ENCODE measurements around the gene RDX. TPM values are rescaled to one million over a fixed set of nuclear protein-coding genes. Genes with fewer than 3 reads are reported as not detected.
A peak's percentile ranks its signal among the peaks of the same experiment; 100 is the strongest.
"Not testable (repeated sequence)": the region's sequence is repeated elsewhere in the genome, so short reads cannot be mapped to it uniquely, and the experiment has no call there.

RDX gene
- total RNA-seq, 4 donors from 2014 or later, result 38.5 to 115 (median 97.7) TPM

DNA sequence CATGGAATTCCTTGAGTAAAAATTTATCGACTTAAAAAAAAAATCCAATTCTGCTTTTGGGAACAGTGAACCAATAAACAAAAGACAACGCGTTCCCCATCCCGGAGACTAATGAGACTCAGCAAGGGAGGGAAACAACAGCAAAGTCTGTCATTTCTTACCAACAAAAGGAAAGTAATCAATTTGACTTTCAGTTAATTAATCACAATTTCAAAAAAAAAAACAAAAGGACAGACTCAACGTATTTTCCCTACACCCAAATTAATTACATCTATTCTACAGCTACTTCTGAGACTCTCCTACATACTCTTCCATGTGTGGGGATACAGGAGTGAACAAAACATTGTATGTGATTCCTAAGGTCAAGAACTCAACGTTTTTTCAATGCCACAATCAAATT is 1.9 kb downstream of the RDX start:
- Histone ChIP-seq H3K27me3 (no peaks in the 10 kb centered on the region), H3K9me3 (no peaks in the 10 kb centered on the region), H3K4me3 (peak overlapping the region in 1 of 2 donors; percentile 87), H3K36me3 (no peaks in the 10 kb centered on the region), H3K27ac (peak overlapping the region in 1 of 2 donors; percentile 92), H3K4me1 (peaks cover 0 to 9% of the 10 kb centered on the region in 2 donors)
- no peak for TF ChIP-seq POLR2A (IDR thresholded peaks at IDR 0.05)
- TF ChIP-seq, protein P1, sequence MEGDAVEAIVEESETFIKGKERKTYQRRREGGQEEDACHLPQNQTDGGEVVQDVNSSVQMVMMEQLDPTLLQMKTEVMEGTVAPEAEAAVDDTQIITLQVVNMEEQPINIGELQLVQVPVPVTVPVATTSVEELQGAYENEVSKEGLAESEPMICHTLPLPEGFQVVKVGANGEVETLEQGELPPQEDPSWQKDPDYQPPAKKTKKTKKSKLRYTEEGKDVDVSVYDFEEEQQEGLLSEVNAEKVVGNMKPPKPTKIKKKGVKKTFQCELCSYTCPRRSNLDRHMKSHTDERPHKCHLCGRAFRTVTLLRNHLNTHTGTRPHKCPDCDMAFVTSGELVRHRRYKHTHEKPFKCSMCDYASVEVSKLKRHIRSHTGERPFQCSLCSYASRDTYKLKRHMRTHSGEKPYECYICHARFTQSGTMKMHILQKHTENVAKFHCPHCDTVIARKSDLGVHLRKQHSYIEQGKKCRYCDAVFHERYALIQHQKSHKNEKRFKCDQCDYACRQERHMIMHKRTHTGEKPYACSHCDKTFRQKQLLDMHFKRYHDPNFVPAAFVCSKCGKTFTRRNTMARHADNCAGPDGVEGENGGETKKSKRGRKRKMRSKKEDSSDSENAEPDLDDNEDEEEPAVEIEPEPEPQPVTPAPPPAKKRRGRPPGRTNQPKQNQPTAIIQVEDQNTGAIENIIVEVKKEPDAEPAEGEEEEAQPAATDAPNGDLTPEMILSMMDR (IDR thresholded peaks at IDR 0.05), result no peak
- no peak for DNase-seq
- intact Hi-C loops (cut with DNase I; ENCODE audit: low total_unique reads), result no loop called here

DNA sequence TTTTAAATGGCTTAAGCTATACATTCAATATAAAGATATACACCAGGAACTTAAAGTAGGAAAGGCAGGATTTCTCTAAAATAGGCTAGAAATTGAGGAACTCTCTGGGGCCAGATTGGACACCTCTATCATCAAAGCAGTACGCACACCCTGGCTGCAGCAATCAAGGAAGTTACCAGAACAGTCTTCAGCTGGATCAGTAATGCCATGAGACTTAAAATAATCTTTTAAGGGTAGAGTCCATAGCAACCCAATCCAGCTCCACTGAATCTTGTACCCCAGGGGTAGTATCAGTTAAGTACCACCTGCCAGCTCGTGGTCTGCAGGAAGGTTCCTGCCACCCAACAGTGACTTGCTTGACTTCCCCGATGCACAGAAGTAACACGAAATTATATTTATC is 3.0 kb downstream of the RDX start:
- Histone ChIP-seq H3K4me1 (peaks cover 0 to 9% of the 10 kb centered on the region in 2 donors), H3K36me3 (no peaks in the 10 kb centered on the region), H3K4me3 (no peak overlapping the region), H3K9me3 (no peaks in the 10 kb centered on the region), H3K27me3 (no peaks in the 10 kb centered on the region), H3K27ac (peak overlapping the region in 1 of 2 donors; percentile 92)
- TF ChIP-seq, protein P1 (IDR thresholded peaks at IDR 0.05), result no peak
- TF ChIP-seq POLR2A (IDR thresholded peaks at IDR 0.05), result no peak
- intact Hi-C loops (cut with DNase I; ENCODE audit: low total_unique reads), result no loop called here
- DNase-seq, result no peak

DNA sequence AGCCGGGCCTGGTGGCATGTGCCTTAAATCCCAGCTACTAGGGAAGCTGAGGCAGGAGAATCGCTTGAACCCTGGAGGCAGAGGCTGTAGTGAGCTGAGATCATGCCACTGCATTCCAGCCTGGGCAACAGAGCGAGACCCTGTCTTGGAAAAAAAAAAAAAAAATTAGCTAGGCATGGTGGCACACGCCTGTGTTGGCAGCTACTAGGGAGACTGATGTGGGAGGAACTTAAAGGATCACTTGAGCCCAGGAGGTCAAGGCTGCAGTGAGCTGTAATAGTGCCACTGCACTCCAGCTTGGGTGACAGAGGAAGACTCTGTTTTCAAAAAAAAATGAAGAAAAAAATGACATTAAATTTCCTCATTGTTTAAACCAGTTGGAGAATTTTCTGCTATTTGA is 4.3 kb downstream of the RDX start:
- DNase-seq; H3K27me3 ChIP-seq; H3K4me1 ChIP-seq; H3K36me3 ChIP-seq; H3K27ac ChIP-seq; H3K4me3 ChIP-seq; H3K9me3 ChIP-seq; intact Hi-C loops (cut with DNase I; ENCODE audit: low total_unique reads): not testable (repeated sequence)

DNA sequence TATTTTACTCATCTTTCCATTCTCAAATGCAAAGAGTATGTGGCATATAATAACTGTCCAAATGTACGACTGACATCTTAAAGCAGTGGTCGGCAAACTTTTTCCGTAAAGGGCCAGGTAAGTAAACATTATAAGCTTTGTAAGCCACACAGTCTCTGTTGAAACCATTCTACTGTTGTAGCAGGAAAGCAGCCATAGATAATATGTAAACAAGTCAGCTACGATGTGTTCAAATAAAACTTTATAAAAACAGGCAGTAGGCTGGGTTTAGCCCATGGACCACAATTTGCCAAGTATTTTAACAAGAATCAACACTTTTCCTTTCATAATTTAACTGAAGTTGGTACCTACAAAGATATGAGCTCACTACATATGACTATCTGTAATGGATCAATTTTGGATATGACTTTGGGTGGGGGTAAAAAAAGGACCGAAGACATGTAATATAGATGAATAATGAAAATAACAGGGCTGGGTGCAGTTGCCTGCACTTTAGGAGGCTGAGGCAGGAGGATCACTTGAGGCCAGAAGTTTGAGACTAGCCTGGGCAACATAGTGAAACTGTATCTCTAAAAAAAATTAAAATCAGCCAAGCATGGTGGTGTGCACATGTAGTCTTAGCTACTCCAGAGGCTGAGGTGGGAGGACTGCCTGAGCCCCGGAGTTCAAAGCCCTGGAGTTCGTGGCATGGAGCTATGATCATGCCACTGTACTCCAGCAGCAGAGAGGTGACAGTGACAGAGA is 5.7 kb downstream of the RDX start:
- Histone ChIP-seq H3K9me3 (no peaks in the 10 kb centered on the region), H3K27me3 (no peaks in the 10 kb centered on the region), H3K4me3 (no peak overlapping the region), H3K4me1 (peaks cover 4 to 9% of the 10 kb centered on the region in 2 donors), H3K27ac (no peak overlapping the region), H3K36me3 (no peaks in the 10 kb centered on the region)
- no peak for DNase-seq
- TF ChIP-seq, protein P1 (IDR thresholded peaks at IDR 0.05), result no peak
- TF ChIP-seq POLR2A (IDR thresholded peaks at IDR 0.05), result no peak
- intact Hi-C loops (cut with DNase I; ENCODE audit: low total_unique reads), result no loop called here

DNA sequence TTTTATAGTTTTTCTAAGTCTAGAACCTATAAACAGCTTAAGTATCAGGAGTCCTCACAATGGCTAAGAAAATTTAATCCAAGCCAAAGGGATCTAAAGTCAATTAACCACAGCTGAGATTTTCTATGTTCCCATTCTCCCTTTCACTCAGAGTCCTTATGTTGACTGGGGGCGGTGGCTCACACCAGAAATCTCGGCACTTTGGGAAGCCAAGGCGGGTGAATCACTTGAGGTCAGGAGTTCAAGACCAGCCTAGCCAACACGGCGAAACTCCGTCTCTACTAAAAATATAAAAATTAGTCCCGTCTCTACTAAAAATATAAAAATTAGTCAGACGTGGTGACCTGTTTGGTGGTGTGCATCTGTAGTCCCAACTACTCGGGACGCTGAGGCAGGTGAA is 6.9 kb downstream of the RDX start:
- Histone ChIP-seq H3K36me3 (no peaks in the 10 kb centered on the region), H3K27ac (no peak overlapping the region), H3K4me1 (peaks cover 4 to 6% of the 10 kb centered on the region in 2 donors)

More for the DNA sequence above, 6.9 kb downstream of the RDX start:
- DNase-seq, result no peak
- intact Hi-C loops (cut with DNase I; ENCODE audit: low total_unique reads), result no loop called here
- no peaks in the 10 kb centered on the region for H3K9me3 ChIP-seq
- no peak for TF ChIP-seq POLR2A (IDR thresholded peaks at IDR 0.05)
- TF ChIP-seq, protein P1 (IDR thresholded peaks at IDR 0.05), result no peak
- H3K4me3 ChIP-seq, result no peak overlapping the region
- no peaks in the 10 kb centered on the region for H3K27me3 ChIP-seq
